ENCODE results near the gene ZFR2.

GRCh38 chr19:3790941-3791340 lies 77.9 kb downstream of the ZFR2 start:
- TF ChIP-seq CTCF (conservative IDR thresholded peaks at IDR 0.05; ENCODE audit: low read depth, low read length) (no peak), EZH2 (IDR thresholded peaks at IDR 0.05; ENCODE audit: low read length, unreplicated experiment) (no peak)
